Spleen (tissue), 11 donors: Measurements from ENCODE around the gene KLC1. TPM values are rescaled to one million over a fixed set of nuclear protein-coding genes. Genes with fewer than 3 reads are reported as not detected.

Experiments
- DNase-seq: peaks from one replicate; pipeline ENCODE4 v3.0.0-alpha.2; 2020
- H3K27ac ChIP-seq, 8 donors: fragments of 200-600 bp; sonication (generic) in 7 of 8; 1 replicate in 4 of 8; 2 replicates in 4 of 8; pipeline versions ENCODE4 v1.5.0 to v1.8.0; 2016 to 2021; ENCODE audit warnings: inconsistent platforms in 4 of 8, mild to moderate bottlenecking in 4 of 8, moderate library complexity in 1 of 8
- H3K27me3 ChIP-seq, 7 donors: fragments of 200-600 bp; sonication (generic) in 6 of 7; replicated peaks in 1 of 7; 1 replicate in 4 of 7; 2 replicates in 3 of 7; pipeline versions ENCODE4 v1.5.0 to v1.8.0; 2016 to 2021; ENCODE audit warnings: inconsistent platforms in 3 of 7, mild to moderate bottlenecking in 1 of 7
- H3K36me3 ChIP-seq, 6 donors: fragments of 200-600 bp; sonication (generic) in 5 of 6; 1 replicate in 4 of 6; 2 replicates in 2 of 6; pipeline versions ENCODE4 v1.5.0 to v1.8.0; 2016 to 2021; ENCODE audit warnings: inconsistent platforms in 2 of 6
- H3K4me1 ChIP-seq, 6 donors: fragments of 200-600 bp; sonication (generic) in 5 of 6; 1 replicate in 3 of 6; 2 replicates in 3 of 6; pipeline versions ENCODE4 v1.5.0 to v1.8.0; 2016 to 2021; ENCODE audit warnings: inconsistent platforms in 3 of 6
- H3K4me3 ChIP-seq, 8 donors: fragments of 200-600 bp; sonication (generic) in 7 of 8; 1 replicate in 4 of 8; 2 replicates in 4 of 8; pipeline versions ENCODE4 v1.5.0 to v1.8.0; 2016 to 2021; ENCODE audit warnings: inconsistent platforms in 4 of 8, mild to moderate bottlenecking in 4 of 8, moderate library complexity in 2 of 8
- H3K9me3 ChIP-seq, 8 donors: fragments of 200-600 bp; sonication (generic) in 7 of 8; 1 replicate in 4 of 8; 2 replicates in 4 of 8; pipeline versions ENCODE4 v1.5.0 to v1.8.0; 2016 to 2021; ENCODE audit warnings: inconsistent platforms in 4 of 8
- POLR2A ChIP-seq, 3 donors: fragments of 450-650 bp; IDR thresholded peaks; one replicate each; pipeline ENCODE4 v1.5.1; 2017; ENCODE audit warnings: antibody characterized with exemption in 3 of 3, mild to moderate bottlenecking in 1 of 3
- POLR2AphosphoS5 ChIP-seq, 3 donors: sonication (generic); formaldehyde crosslinking; IDR thresholded peaks; one replicate each; pipeline ENCODE4 v1.5.1; 2017; ENCODE audit warnings: antibody characterized with exemption in 3 of 3
- WGBS, 5 donors: extraction: QIAGEN DNeasy Blood & Tissue Kit in 3 of 5; methylation state at CpG; one replicate each; pipeline versions ENCODE4 v1.1.5 to v1.1.7; 2013 to 2018; 5-methylcytosine and 5-hydroxymethylcytosine counted together
- intact Hi-C: fragments of 100-400 bp; cut with DNase I; formaldehyde crosslinking; loops from one replicate; pipeline ENCODE4 v1.15.0; 2023; ENCODE audit warnings: low total_unique reads
- polyA plus RNA-seq, 3 donors: library from polyadenylated mRNA; stranded (reverse); fragments of 200-250 nt; gene quantifications; one replicate each; pipeline ENCODE4 v1.2.1, GENCODE V29; 2013
- total RNA-seq, 7 donors: library from RNA; depleted of rRNA in 3 of 7; stranded (reverse); fragments of >200 nt in 3 of 7; fragmentation: NEBNext Ultra II Directional in 4 of 7; extraction: Animal tissue kit (Norgen Biotek cat#: 25700) in 4 of 7; gene quantifications; one replicate each; pipeline versions ENCODE4 v1.1.0 to v1.2.1, GENCODE V29; 2016 to 2021
- TF ChIP-seq, protein P1 (sequence below), 11 experiments: fragments of 200-600 bp in 7 of 11; fragments of 450-650 bp in 4 of 11; sonication (generic) in 4 of 11; IDR thresholded peaks in 8 of 11; conservative IDR thresholded peaks in 3 of 11; 1 replicate in 7 of 11; 2 replicates in 4 of 11; pipeline versions ENCODE4 v1.4.0 to v1.8.0; 2016 to 2021; ENCODE audit warnings: antibody characterized with exemption in 11 of 11, inconsistent platforms in 4 of 11, mild to moderate bottlenecking in 1 of 11
- donor health status: healthy with polysubstance abuse.
- donor health status: DM: no; HTN: no; CAD: no; lungs with moderate emphysema.
- donor health status: DM: no; HTN: no; CAD: no.
- donor health status: Bipolar disorder and iron deficiency.
- donor health status: healthy.
- donor health status: DM: no; HTN: no; CAD: no.
- donor health status: DM: yes; HTN: yes; CAD: no.

The KLC1 gene
- total and polyA plus RNA-seq, 10 donors = 54.1 to 333 (median 226) TPM

DNA sequence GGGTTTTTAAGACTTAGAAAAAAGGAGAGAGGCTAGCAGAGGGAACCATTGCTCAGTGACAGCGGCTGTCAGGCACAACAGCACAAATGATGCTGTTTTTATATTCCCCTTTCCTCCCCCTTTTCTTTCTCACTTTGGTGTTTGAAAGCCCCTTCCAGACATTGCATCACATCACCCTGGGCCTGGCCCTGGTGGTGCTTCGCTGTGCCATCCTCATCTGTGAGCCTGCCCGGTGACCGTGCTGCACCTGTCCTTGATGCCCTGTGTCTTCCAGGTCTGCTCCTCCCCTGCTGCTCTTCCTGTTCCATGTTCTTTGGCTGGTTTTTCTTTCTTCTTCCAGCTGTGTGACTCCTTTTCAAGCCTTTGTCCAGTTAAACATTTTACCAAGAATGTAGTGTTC, 24.8 kb downstream of the KLC1 start:
- Histone ChIP-seq H3K27me3 (no peaks in the 10 kb centered on the region), H3K4me3 (no peak overlapping the region), H3K9me3 (no peaks in the 10 kb centered on the region), H3K4me1 (peaks cover 28 to 87% (median 55%) of the 10 kb centered on the region in 6 donors), H3K36me3 (peaks cover 0 to 71% (median 50%) of the 10 kb centered on the region in 6 donors), H3K27ac (peak overlapping the region in 5 of 8 donors; percentile 1 to 38 (median 27))
- TF ChIP-seq POLR2A (IDR thresholded peaks at IDR 0.05) (no peak), POLR2AphosphoS5 (IDR thresholded peaks at IDR 0.05) (peak in 1 of 3 donors; percentile 33)
- TF ChIP-seq, protein P1, sequence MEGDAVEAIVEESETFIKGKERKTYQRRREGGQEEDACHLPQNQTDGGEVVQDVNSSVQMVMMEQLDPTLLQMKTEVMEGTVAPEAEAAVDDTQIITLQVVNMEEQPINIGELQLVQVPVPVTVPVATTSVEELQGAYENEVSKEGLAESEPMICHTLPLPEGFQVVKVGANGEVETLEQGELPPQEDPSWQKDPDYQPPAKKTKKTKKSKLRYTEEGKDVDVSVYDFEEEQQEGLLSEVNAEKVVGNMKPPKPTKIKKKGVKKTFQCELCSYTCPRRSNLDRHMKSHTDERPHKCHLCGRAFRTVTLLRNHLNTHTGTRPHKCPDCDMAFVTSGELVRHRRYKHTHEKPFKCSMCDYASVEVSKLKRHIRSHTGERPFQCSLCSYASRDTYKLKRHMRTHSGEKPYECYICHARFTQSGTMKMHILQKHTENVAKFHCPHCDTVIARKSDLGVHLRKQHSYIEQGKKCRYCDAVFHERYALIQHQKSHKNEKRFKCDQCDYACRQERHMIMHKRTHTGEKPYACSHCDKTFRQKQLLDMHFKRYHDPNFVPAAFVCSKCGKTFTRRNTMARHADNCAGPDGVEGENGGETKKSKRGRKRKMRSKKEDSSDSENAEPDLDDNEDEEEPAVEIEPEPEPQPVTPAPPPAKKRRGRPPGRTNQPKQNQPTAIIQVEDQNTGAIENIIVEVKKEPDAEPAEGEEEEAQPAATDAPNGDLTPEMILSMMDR (IDR thresholded peaks at IDR 0.05 in 8 of 11, conservative IDR thresholded peaks at IDR 0.05 in 3 of 11) = no peak
- DNase-seq = no peak
- intact Hi-C loops = no loop called here
- 63 to 84% (median 78%) methylated on average over 4 of the region's 4 CpGs for WGBS, 5 donors

DNA sequence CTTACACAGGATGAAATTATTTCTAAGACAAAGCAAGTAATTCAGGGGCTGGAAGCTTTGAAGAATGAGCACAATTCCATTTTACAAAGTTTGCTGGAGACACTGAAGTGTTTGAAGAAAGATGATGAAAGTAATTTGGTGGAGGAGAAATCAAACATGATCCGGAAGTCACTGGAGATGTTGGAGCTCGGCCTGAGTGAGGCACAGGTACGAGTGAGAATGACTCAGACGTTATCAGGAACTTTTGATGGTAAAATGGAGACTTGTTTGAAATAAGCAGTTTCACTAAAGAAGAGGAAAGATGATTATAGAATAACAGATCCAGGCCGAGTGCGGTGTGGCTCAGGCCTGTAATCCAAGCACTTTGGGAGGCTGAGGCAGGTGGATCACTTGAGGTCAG, 25.6 kb downstream of the KLC1 start:
- H3K27ac ChIP-seq = no peak overlapping the region
- H3K4me3 ChIP-seq = no peak overlapping the region
- no peaks in the 10 kb centered on the region for H3K9me3 ChIP-seq
- TF ChIP-seq POLR2AphosphoS5 (IDR thresholded peaks at IDR 0.05) = no peak
- no peak for TF ChIP-seq POLR2A (IDR thresholded peaks at IDR 0.05)
- TF ChIP-seq, protein P1 (IDR thresholded peaks at IDR 0.05 in 8 of 11, conservative IDR thresholded peaks at IDR 0.05 in 3 of 11) = no peak
- 76 to 94% (median 90%) methylated on average over 6 of the region's 6 CpGs for WGBS, 5 donors
- H3K36me3 ChIP-seq = peaks cover 0 to 74% (median 59%) of the 10 kb centered on the region in 6 donors
- no peaks in the 10 kb centered on the region for H3K27me3 ChIP-seq
- DNase-seq = no peak
- intact Hi-C loops = no loop called here
- peaks cover 28 to 81% (median 54%) of the 10 kb centered on the region in 6 donors for H3K4me1 ChIP-seq

DNA sequence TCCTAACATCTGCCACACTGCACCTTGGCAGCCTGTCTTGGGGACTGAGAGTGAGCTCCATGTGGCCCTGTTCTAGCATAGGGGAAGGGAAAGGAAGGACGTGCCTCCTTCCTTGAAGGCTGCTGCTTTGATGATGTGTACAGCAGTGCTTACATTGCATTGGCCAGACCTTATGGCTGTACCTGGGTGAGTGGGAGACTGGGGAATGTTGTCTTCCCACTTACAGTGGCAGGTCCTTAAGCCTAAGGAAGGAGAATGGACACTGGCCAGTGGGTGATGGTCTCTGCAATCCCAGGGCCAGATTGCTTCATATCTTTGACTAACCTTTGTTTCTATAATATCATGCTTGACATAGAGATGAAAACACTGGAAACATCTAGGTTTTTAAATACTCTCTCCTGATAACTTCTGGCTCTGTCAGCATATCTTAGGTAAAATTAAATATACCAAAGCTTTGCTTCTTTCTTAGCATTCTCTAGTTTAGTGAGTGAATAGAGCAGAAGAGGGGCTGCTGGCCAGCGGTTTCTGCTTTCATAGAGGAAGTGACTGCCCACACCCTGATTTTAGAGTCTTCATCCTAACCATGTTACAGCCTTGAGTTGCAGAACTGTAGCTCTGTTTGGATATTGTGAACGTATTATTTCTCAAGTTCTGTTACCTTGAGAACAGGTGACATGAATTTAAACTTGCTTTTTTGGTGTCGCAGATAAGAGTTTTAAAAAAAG, 27.2 kb downstream of the KLC1 start:
- 51 to 73% (median 61%) methylated on average over 4 of the region's 4 CpGs for WGBS, 5 donors
- intact Hi-C loops = no loop called here
- Histone ChIP-seq H3K36me3 (peaks cover 0 to 90% (median 74%) of the 10 kb centered on the region in 6 donors), H3K4me1 (peaks cover 24 to 67% (median 46%) of the 10 kb centered on the region in 6 donors), H3K27ac (peak overlapping the region in 3 of 8 donors; percentile 21 to 55 (median 40)), H3K9me3 (no peaks in the 10 kb centered on the region), H3K27me3 (no peaks in the 10 kb centered on the region), H3K4me3 (no peak overlapping the region)
- no peak for TF ChIP-seq POLR2A (IDR thresholded peaks at IDR 0.05)
- TF ChIP-seq, protein P1 (IDR thresholded peaks at IDR 0.05 in 8 of 11, conservative IDR thresholded peaks at IDR 0.05 in 3 of 11) = no peak
- TF ChIP-seq POLR2AphosphoS5 (IDR thresholded peaks at IDR 0.05) = no peak
- DNase-seq = no peak

DNA sequence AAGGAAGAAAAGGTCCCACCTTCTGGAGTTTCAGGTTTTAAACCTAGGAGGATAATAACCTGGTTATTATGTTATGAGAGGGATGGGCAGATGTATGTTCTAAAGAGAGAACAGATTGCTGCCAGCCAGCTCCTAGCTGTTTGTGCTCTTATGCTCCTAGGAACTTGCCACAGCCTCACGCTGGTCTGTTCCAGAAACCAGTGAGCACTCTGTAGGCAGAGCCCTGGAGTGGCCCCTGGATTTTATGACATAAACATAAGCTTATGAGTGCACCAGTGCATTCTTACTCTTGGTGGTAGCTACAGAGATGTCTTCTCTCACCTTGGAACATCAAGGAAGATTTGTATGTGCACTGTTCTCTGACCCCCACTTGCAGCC, 27.7 kb downstream of the KLC1 start:
- H3K4me3 ChIP-seq = no peak overlapping the region
- H3K27me3 ChIP-seq = no peaks in the 10 kb centered on the region
- peak overlapping the region in 2 of 8 donors; percentile 21 to 40 for H3K27ac ChIP-seq
- no peaks in the 10 kb centered on the region for H3K9me3 ChIP-seq
- WGBS, 5 donors = 67 to 96% (median 90%) methylated on average over 1 of the region's 1 CpG
- no peak for DNase-seq
- intact Hi-C loops = no loop called here
- TF ChIP-seq POLR2A (IDR thresholded peaks at IDR 0.05) = no peak
- H3K36me3 ChIP-seq = peaks cover 0 to 96% (median 80%) of the 10 kb centered on the region in 6 donors
- H3K4me1 ChIP-seq = peaks cover 20 to 64% (median 42%) of the 10 kb centered on the region in 6 donors
